ENCODE data around the gene ANO9. TPM values are rescaled to one million over a fixed set of nuclear protein-coding genes. Genes with fewer than 3 reads are reported as not detected.

Gene ANO9
- total RNA-seq, 2 donors from 2014 or later: 8.4 to 9.1 TPM

DNA sequence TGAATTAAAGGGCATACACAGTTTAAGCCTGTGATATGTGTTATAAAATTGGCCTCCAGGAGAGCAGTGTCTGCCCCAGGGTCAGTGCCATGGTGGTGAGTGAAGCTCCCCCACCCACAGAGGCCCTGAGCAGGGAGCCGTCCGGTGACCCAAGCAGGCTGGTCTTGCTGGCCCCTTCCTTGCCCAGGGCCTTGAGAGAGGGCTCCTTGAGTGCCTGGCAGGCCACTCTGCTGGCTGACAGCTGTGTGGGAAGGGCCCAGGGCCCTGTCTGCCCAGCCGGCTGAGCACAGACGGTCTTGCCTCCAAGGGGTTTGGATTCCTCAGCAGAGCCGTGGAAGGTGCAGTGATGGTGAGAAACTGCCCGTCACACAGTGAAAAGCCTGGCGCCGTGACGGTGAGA lies 34.1 kb upstream of the ANO9 start:
- 94% methylated on average over 9 of the region's 9 CpGs for WGBS
- no peaks in the 10 kb centered on the region for H3K27me3 ChIP-seq (replicated peaks; ENCODE audit: insufficient read depth)
- DNase-seq (ENCODE audit: low spot score): no peak
- TF ChIP-seq POLR2AphosphoS5 (IDR thresholded peaks at IDR 0.05) (no peak), CTCF (IDR thresholded peaks at IDR 0.05) (no peak), POLR2A (IDR thresholded peaks at IDR 0.05) (no peak)
- H3K9me3 ChIP-seq: no peaks in the 10 kb centered on the region
- no peaks in the 10 kb centered on the region for H3K36me3 ChIP-seq
- intact Hi-C loops (cut with DNase I): no loop called here
- H3K4me3 ChIP-seq: no peak overlapping the region
- H3K4me1 ChIP-seq (replicated peaks): no peaks in the 10 kb centered on the region
- no peak overlapping the region for H3K27ac ChIP-seq

DNA sequence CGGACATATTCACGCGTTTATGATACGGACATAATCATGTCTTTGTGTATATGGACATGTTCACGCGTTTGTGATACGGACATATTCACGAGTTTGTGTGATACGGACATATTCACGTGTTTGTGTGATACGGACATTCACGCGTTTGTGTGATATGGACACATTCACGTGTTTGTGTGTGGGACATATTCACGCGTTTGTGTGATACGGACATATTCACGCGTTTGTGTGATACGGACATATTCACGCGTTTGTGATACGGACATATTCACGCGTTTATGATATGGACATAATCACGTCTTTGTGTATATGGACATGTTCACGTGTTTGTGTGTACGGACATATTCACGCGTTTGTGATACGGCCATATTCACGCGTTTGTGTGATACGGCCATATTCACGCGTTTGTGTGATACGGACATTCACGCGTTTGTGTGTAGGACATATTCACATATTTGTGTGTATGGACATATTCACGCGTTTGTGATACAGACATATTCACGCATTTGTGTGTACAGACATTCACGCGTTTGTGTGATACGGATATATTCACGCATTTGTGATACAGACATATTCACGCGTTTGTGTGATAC lies 33.2 kb upstream of the ANO9 start:
- Histone ChIP-seq H3K4me3 (no peak overlapping the region), H3K4me1 (replicated peaks) (peaks cover 3% of the 10 kb centered on the region), H3K27me3 (replicated peaks; ENCODE audit: insufficient read depth) (no peaks in the 10 kb centered on the region), H3K9me3 (no peaks in the 10 kb centered on the region), H3K36me3 (no peaks in the 10 kb centered on the region), H3K27ac (no peak overlapping the region)
- intact Hi-C loops (cut with DNase I): no loop called here
- TF ChIP-seq CTCF (IDR thresholded peaks at IDR 0.05): no peak
- TF ChIP-seq POLR2AphosphoS5 (IDR thresholded peaks at IDR 0.05): no peak
- TF ChIP-seq POLR2A (IDR thresholded peaks at IDR 0.05): no peak
- DNase-seq (ENCODE audit: low spot score): no peak
- WGBS: 92% methylated on average over 48 of the region's 48 CpGs

GRCh38 chr11:473962-474785 lies 32.4 kb upstream of the ANO9 start:
- H3K4me1 ChIP-seq (replicated peaks): peaks cover 6% of the 10 kb centered on the region
- no peak overlapping the region for H3K4me3 ChIP-seq
- no peak overlapping the region for H3K27ac ChIP-seq
- H3K9me3 ChIP-seq: no peaks in the 10 kb centered on the region
- no peaks in the 10 kb centered on the region for H3K27me3 ChIP-seq (replicated peaks; ENCODE audit: insufficient read depth)
- TF ChIP-seq POLR2A (IDR thresholded peaks at IDR 0.05): no peak
- TF ChIP-seq CTCF (IDR thresholded peaks at IDR 0.05): no peak
- no peak for TF ChIP-seq POLR2AphosphoS5 (IDR thresholded peaks at IDR 0.05)
- WGBS: 90% methylated on average over 20 of the region's 22 CpGs
- no peaks in the 10 kb centered on the region for H3K36me3 ChIP-seq
- no peak for DNase-seq (ENCODE audit: low spot score)
- intact Hi-C loops (cut with DNase I): no loop called here

- Histone ChIP-seq H3K4me3 (no peak overlapping the region), H3K27me3 (replicated peaks; ENCODE audit: insufficient read depth) (no peaks in the 10 kb centered on the region), H3K4me1 (replicated peaks) (peaks cover 6% of the 10 kb centered on the region), H3K36me3 (no peaks in the 10 kb centered on the region), H3K9me3 (no peaks in the 10 kb centered on the region), H3K27ac (no peak overlapping the region)
- no peak for TF ChIP-seq POLR2AphosphoS5 (IDR thresholded peaks at IDR 0.05)
- no peak for TF ChIP-seq POLR2A (IDR thresholded peaks at IDR 0.05)
- no peak for TF ChIP-seq CTCF (IDR thresholded peaks at IDR 0.05)
- intact Hi-C loops (cut with DNase I): no loop called here
- no peak for DNase-seq (ENCODE audit: low spot score)
- 94% methylated on average over 19 of the region's 19 CpGs for WGBS
Measured at GRCh38 chr11:473415-473814, 31.6 kb upstream of the ANO9 start.

- peaks cover 6% of the 10 kb centered on the region for H3K4me1 ChIP-seq (replicated peaks)
- H3K27me3 ChIP-seq (replicated peaks; ENCODE audit: insufficient read depth): no peaks in the 10 kb centered on the region
- TF ChIP-seq POLR2AphosphoS5 (IDR thresholded peaks at IDR 0.05) (no peak), POLR2A (IDR thresholded peaks at IDR 0.05) (no peak), CTCF (IDR thresholded peaks at IDR 0.05) (no peak)
- no peak overlapping the region for H3K4me3 ChIP-seq
- intact Hi-C loops (cut with DNase I): no loop called here
- 96% methylated on average over 28 of the region's 28 CpGs for WGBS
- H3K27ac ChIP-seq: no peak overlapping the region
- DNase-seq (ENCODE audit: low spot score): no peak
- H3K9me3 ChIP-seq: no peaks in the 10 kb centered on the region
- H3K36me3 ChIP-seq: no peaks in the 10 kb centered on the region
Measured at GRCh38 chr11:472816-473215, 31.0 kb upstream of the ANO9 start.
